Measurements from ENCODE around the gene ARHGAP32.
"Not testable (repeated sequence)": the region's sequence is repeated elsewhere in the genome, so short reads cannot be mapped to it uniquely, and the experiment has no call there.

The ARHGAP32 gene

GRCh38 chr11:129163714-129164164, 28.4 kb downstream of the ARHGAP32 start:
- Mint-ChIP-seq H3K27me3 (ENCODE audit: low read depth) (peaks cover 6% of the 10 kb centered on the region), H3K4me3 (no peak overlapping the region), H3K9me3 (peaks cover 11% of the 10 kb centered on the region), H3K36me3 (ENCODE audit: low read depth) (no peaks in the 10 kb centered on the region), H3K27ac (no peak overlapping the region), H3K4me1 (ENCODE audit: low read depth) (peaks cover 2% of the 10 kb centered on the region)

- not testable (repeated sequence) for H3K9me3 Mint-ChIP-seq; H3K4me1 Mint-ChIP-seq (ENCODE audit: low read depth); H3K36me3 Mint-ChIP-seq (ENCODE audit: low read depth); H3K27me3 Mint-ChIP-seq (ENCODE audit: low read depth); H3K4me3 Mint-ChIP-seq; H3K27ac Mint-ChIP-seq
These were observed 35.0 kb downstream of the ARHGAP32 start for GRCh38 chr11:129157080-129157479.

GRCh38 chr11:129155745-129156144, 36.4 kb downstream of the ARHGAP32 start:
- H3K9me3 Mint-ChIP-seq = peaks cover 9% of the 10 kb centered on the region
- no peaks in the 10 kb centered on the region for H3K4me1 Mint-ChIP-seq (ENCODE audit: low read depth)
- no peak overlapping the region for H3K4me3 Mint-ChIP-seq
- H3K36me3 Mint-ChIP-seq (ENCODE audit: low read depth) = peaks cover 2% of the 10 kb centered on the region
- H3K27me3 Mint-ChIP-seq (ENCODE audit: low read depth) = no peaks in the 10 kb centered on the region
- H3K27ac Mint-ChIP-seq = no peak overlapping the region

- H3K36me3 Mint-ChIP-seq (ENCODE audit: low read depth) = peaks cover 2% of the 10 kb centered on the region
- no peak overlapping the region for H3K4me3 Mint-ChIP-seq
- H3K27me3 Mint-ChIP-seq (ENCODE audit: low read depth) = peaks cover under 1% of the 10 kb centered on the region
- H3K4me1 Mint-ChIP-seq (ENCODE audit: low read depth) = no peaks in the 10 kb centered on the region
- H3K9me3 Mint-ChIP-seq = peaks cover 20% of the 10 kb centered on the region
- no peak overlapping the region for H3K27ac Mint-ChIP-seq
These were observed 43.6 kb downstream of the ARHGAP32 start for GRCh38 chr11:129148487-129148886.

- no peaks in the 10 kb centered on the region for H3K4me1 Mint-ChIP-seq (ENCODE audit: low read depth)
- H3K36me3 Mint-ChIP-seq (ENCODE audit: low read depth) = no peaks in the 10 kb centered on the region
- H3K27me3 Mint-ChIP-seq (ENCODE audit: low read depth) = peaks cover 3% of the 10 kb centered on the region
- H3K27ac Mint-ChIP-seq = no peak overlapping the region
- H3K9me3 Mint-ChIP-seq = peaks cover 11% of the 10 kb centered on the region
- H3K4me3 Mint-ChIP-seq = no peak overlapping the region
These were observed 45.9 kb downstream of the ARHGAP32 start for GRCh38 chr11:129146191-129146590.

- H3K4me3 Mint-ChIP-seq = no peak overlapping the region
- H3K36me3 Mint-ChIP-seq (ENCODE audit: low read depth) = no peaks in the 10 kb centered on the region
- H3K4me1 Mint-ChIP-seq (ENCODE audit: low read depth) = no peaks in the 10 kb centered on the region
- H3K27ac Mint-ChIP-seq = no peak overlapping the region
- peaks cover 3% of the 10 kb centered on the region for H3K27me3 Mint-ChIP-seq (ENCODE audit: low read depth)
- peaks cover 6% of the 10 kb centered on the region for H3K9me3 Mint-ChIP-seq
These were observed 46.8 kb downstream of the ARHGAP32 start for GRCh38 chr11:129145276-129145675.

- no peaks in the 10 kb centered on the region for H3K36me3 Mint-ChIP-seq (ENCODE audit: low read depth)
- H3K4me3 Mint-ChIP-seq = no peak overlapping the region
- no peaks in the 10 kb centered on the region for H3K9me3 Mint-ChIP-seq
- H3K4me1 Mint-ChIP-seq (ENCODE audit: low read depth) = no peaks in the 10 kb centered on the region
- H3K27ac Mint-ChIP-seq = no peak overlapping the region
- peaks cover 3% of the 10 kb centered on the region for H3K27me3 Mint-ChIP-seq (ENCODE audit: low read depth)
These were observed 47.9 kb downstream of the ARHGAP32 start for GRCh38 chr11:129144256-129144655.

GRCh38 chr11:129143335-129143734, 48.8 kb downstream of the ARHGAP32 start:
- no peaks in the 10 kb centered on the region for H3K4me1 Mint-ChIP-seq (ENCODE audit: low read depth)
- H3K27me3 Mint-ChIP-seq (ENCODE audit: low read depth) = peaks cover 3% of the 10 kb centered on the region
- no peak overlapping the region for H3K27ac Mint-ChIP-seq
- no peak overlapping the region for H3K4me3 Mint-ChIP-seq
- no peaks in the 10 kb centered on the region for H3K36me3 Mint-ChIP-seq (ENCODE audit: low read depth)
- no peaks in the 10 kb centered on the region for H3K9me3 Mint-ChIP-seq

GRCh38 chr11:129141748-129142523, 50.2 kb downstream of the ARHGAP32 start:
- H3K36me3 Mint-ChIP-seq (ENCODE audit: low read depth) = no peaks in the 10 kb centered on the region
- no peaks in the 10 kb centered on the region for H3K9me3 Mint-ChIP-seq
- H3K4me3 Mint-ChIP-seq = no peak overlapping the region
- H3K4me1 Mint-ChIP-seq (ENCODE audit: low read depth) = no peaks in the 10 kb centered on the region
- H3K27ac Mint-ChIP-seq = no peak overlapping the region
- H3K27me3 Mint-ChIP-seq (ENCODE audit: low read depth) = peaks cover 3% of the 10 kb centered on the region

- Mint-ChIP-seq H3K27me3 (ENCODE audit: low read depth) (no peaks in the 10 kb centered on the region), H3K4me3 (no peak overlapping the region), H3K4me1 (ENCODE audit: low read depth) (no peaks in the 10 kb centered on the region), H3K27ac (no peak overlapping the region), H3K9me3 (no peaks in the 10 kb centered on the region), H3K36me3 (ENCODE audit: low read depth) (no peaks in the 10 kb centered on the region)
These were observed 60.8 kb downstream of the ARHGAP32 start for GRCh38 chr11:129131316-129131715.

- H3K4me3 Mint-ChIP-seq; H3K27me3 Mint-ChIP-seq (ENCODE audit: low read depth); H3K36me3 Mint-ChIP-seq (ENCODE audit: low read depth); H3K27ac Mint-ChIP-seq; H3K9me3 Mint-ChIP-seq; H3K4me1 Mint-ChIP-seq (ENCODE audit: low read depth): not testable (repeated sequence)
These were observed 63.1 kb downstream of the ARHGAP32 start for GRCh38 chr11:129128881-129129620.

GRCh38 chr11:129119036-129119435, 73.1 kb downstream of the ARHGAP32 start:
- H3K27me3 Mint-ChIP-seq (ENCODE audit: low read depth) = peaks cover 10% of the 10 kb centered on the region
- H3K4me1 Mint-ChIP-seq (ENCODE audit: low read depth) = peaks cover 1% of the 10 kb centered on the region
- no peaks in the 10 kb centered on the region for H3K9me3 Mint-ChIP-seq
- H3K27ac Mint-ChIP-seq = no peak overlapping the region
- no peaks in the 10 kb centered on the region for H3K36me3 Mint-ChIP-seq (ENCODE audit: low read depth)
- no peak overlapping the region for H3K4me3 Mint-ChIP-seq

- no peaks in the 10 kb centered on the region for H3K9me3 Mint-ChIP-seq
- H3K36me3 Mint-ChIP-seq (ENCODE audit: low read depth) = no peaks in the 10 kb centered on the region
These were observed 74.4 kb downstream of the ARHGAP32 start for GRCh38 chr11:129117595-129118350.

GRCh38 chr11:129115652-129116586, 76.2 kb downstream of the ARHGAP32 start:
- Mint-ChIP-seq H3K36me3 (ENCODE audit: low read depth) (no peaks in the 10 kb centered on the region), H3K27ac (no peak overlapping the region), H3K4me1 (ENCODE audit: low read depth) (no peaks in the 10 kb centered on the region), H3K4me3 (no peak overlapping the region), H3K9me3 (no peaks in the 10 kb centered on the region), H3K27me3 (ENCODE audit: low read depth) (peaks cover 14% of the 10 kb centered on the region)

More at GRCh38 chr11:129117595-129118350, 74.4 kb downstream of the ARHGAP32 start:
- peaks cover 1% of the 10 kb centered on the region for H3K4me1 Mint-ChIP-seq (ENCODE audit: low read depth)
- no peak overlapping the region for H3K27ac Mint-ChIP-seq
- H3K27me3 Mint-ChIP-seq (ENCODE audit: low read depth) = peaks cover 14% of the 10 kb centered on the region
- no peak overlapping the region for H3K4me3 Mint-ChIP-seq
